Fibroblast of mammary gland (primary cell): ENCODE data around the gene SMPD3.

Experiments
- DNase-seq: peaks from one replicate; pipeline ENCODE4 v3.0.0-alpha.2; 2010; ENCODE audit warnings: low read depth
- H3K4me3 ChIP-seq: 2 replicates; pipeline ENCODE4 v1.5.1; 2011; ENCODE audit warnings: low read depth, mild to moderate bottlenecking, low read length, moderate library complexity; ENCODE audit not compliant: control insufficient read depth
- TF ChIP-seq, protein P1 (sequence below): conservative IDR thresholded peaks from 2 replicates; pipeline ENCODE4 v1.5.1; 2011; ENCODE audit warnings: low read depth, low read length, inconsistent platforms; ENCODE audit not compliant: control insufficient read depth, insufficient read depth

The SMPD3 gene

GRCh38 chr16:68481636-68482035 lies 33.3 kb upstream of the SMPD3 start:
- no peak for DNase-seq
- TF ChIP-seq, protein P1, sequence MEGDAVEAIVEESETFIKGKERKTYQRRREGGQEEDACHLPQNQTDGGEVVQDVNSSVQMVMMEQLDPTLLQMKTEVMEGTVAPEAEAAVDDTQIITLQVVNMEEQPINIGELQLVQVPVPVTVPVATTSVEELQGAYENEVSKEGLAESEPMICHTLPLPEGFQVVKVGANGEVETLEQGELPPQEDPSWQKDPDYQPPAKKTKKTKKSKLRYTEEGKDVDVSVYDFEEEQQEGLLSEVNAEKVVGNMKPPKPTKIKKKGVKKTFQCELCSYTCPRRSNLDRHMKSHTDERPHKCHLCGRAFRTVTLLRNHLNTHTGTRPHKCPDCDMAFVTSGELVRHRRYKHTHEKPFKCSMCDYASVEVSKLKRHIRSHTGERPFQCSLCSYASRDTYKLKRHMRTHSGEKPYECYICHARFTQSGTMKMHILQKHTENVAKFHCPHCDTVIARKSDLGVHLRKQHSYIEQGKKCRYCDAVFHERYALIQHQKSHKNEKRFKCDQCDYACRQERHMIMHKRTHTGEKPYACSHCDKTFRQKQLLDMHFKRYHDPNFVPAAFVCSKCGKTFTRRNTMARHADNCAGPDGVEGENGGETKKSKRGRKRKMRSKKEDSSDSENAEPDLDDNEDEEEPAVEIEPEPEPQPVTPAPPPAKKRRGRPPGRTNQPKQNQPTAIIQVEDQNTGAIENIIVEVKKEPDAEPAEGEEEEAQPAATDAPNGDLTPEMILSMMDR = no peak
- H3K4me3 ChIP-seq = no peak overlapping the region

DNA sequence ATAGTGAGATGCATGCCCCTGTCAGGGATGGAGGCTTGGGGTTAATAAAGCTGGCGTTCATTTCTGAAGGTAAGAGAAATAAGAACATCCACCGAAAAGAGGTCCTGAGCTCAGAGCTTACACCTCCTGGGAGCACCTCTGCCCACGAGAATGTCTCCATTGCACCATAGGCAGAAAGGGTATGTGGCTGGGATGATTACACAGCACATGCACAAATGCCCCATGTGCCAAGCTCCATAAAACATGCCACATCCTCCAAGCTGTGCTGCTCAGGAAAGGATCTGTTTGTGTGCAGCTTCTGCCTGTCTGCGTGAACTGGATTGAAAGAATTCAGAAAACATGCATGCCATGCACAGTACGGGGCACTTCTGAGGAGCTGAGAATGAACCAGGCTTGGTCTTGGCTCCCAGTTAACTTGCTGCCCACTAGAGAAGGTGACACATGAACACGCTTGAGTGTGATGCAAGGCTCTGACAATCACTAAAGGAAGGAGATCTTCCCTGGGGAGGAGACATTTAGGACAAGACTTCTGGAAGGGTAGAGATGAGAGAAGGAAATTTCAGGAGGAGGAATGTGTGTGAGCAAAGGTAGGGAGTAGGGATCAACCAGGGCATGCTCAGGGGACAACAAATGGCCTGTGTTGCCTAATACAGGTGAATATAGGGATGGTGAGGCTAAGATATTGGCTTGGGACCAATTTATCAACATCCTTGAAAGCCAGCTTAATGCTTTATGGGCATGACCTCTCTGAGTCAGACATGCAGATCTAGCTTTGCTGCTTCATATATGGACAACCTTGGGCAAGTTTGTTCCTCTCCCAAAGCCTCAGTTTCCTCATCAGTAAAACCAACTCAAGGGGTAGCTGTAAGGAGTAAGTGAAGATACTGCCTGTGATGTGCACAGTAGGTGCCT lies 32.0 kb upstream of the SMPD3 start:
- TF ChIP-seq, protein P1 = no peak
- H3K4me3 ChIP-seq = no peak overlapping the region
- no peak for DNase-seq

- TF ChIP-seq, protein P1 = no peak
- no peak for DNase-seq
- no peak overlapping the region for H3K4me3 ChIP-seq
Observed at GRCh38 chr16:68479271-68479670, 31.0 kb upstream of the SMPD3 start.

DNA sequence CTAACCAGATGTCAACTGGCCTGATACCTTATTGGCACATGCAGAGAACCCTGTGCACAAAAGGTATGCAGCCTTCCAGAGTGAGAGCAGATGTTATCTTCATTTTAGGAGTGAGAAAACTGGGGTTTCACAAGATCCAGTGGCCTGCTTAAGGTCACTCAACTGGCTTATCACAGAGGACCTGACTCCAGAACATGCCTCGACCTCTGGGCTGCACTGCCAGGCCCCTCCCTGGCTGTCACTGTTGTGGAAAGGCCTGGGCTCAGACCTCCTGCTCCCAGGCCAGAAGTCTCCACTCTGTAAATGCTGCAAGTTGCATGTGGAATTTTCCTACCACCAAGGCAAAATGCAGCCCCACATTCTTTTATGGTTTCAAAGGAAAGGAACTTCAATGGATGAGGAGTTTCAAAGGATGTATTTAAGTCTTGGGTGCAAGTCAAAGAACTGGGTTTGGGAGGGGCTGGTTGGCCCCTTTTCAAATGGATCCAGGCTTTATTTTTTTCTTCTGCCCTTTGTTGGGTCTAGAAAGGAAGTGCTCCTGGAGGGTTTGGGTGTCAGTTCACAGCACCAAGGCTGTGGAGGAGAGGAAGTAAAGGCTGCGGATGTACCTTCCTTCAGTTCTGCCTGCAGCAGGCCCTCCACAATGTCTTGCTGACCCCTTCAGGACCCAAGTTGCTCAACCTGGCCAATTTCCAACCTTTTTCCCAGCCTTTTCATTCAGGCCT lies 30.4 kb upstream of the SMPD3 start:
- no peak overlapping the region for H3K4me3 ChIP-seq
- TF ChIP-seq, protein P1 = no peak
- no peak for DNase-seq

DNA sequence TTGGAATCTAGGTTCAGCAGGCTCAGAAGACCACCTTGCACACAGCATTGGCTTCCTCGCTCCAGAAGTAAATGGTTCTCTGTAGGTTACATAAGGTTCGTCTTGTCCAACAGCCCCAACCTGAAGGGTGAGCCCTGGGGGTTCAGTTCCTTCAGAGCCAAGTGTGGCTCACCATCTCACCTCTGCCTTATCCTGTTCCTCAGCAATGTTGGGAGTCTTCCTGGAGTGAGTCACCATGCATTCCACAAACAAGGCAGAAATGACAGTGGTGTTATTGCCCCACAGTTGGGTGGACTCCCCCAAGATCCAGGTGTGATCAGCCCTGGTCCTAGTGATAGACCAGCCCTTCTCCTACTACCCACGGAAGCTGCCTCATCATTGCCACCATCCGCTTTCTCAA lies 26.8 kb upstream of the SMPD3 start:
- DNase-seq = no peak
- H3K4me3 ChIP-seq = no peak overlapping the region
- TF ChIP-seq, protein P1 = no peak

DNA sequence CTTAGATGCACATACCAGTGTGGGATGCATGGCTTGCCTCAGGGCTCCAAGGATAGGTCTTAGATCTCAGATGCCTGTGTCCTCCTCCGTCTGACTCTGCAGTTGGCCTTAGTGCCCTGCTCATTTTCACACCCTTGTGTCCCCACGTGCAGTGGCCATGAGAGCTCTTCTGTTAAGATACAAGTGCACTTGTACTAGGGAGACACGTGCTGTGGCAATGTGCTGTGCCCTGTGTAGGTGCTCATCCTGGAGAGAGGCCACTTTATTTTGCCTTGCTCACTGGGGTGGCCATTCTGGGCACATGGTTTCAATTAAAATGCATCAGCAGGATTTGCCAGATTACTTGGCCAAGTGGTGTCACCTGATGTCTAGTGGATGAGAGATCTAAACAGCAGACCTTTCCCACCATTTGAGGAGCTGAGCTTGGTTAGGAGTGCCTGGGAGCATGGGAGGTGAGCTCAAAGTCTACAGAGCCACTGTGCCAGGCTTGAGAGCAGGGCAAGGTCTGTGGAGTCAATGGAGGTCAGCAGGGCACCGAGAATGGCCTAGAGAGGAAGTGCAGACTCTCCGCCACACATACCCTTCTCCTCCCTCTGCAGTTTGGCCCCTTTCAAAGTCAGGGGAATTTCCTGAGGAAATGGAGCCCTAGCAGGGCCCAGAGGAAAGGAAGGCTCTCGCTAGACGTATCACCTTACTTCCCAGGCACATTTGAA lies 25.2 kb upstream of the SMPD3 start:
- no peak overlapping the region for H3K4me3 ChIP-seq
- no peak for DNase-seq
- TF ChIP-seq, protein P1 = no peak
